HG03039 (cell line): ENCODE measurements around the gene S100A3.
"Not testable (repeated sequence)": the region's sequence is repeated elsewhere in the genome, so short reads cannot be mapped to it uniquely, and the experiment has no call there.

Source experiments
- ATAC-seq: cut with Tn5 transposase; IDR thresholded peaks from one replicate; pipeline ENCODE4 v1.9.1; 2021; ENCODE audit warnings: mild to moderate bottlenecking, moderate library complexity; ENCODE audit not compliant: unreplicated experiment

The S100A3 gene

DNA sequence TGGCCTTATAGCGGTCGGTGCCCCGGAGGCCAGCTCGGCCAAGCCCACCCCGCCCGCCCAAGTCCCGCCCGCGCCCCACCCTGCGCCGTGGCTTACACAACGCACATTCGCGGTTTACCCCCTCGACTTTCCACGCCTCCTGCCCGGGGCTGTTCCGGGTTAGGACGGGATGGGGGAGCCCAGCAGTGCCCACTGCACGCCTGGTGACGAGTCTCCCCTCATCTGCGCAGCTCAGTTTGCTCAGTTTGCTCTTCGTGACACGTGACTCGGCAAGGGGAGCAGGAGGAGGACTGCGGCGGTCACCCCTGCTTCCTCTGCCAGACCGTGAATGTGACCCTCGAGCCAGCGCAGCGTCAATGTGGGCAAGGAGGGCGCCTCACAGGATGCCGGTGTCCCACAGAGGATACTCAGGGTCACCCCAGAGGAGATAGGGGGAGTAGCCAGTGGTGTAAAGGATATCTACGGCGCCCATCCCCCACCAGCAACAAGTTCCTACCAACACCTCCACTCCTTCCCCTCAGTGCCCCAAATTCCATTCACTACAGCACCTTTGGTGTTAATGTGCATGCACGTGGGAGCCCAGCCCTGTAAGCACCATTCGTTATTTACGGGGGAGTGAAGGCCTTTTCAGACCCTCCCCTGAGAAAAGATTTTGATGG is 12.9 kb downstream of the S100A3 start:
- no peak for ATAC-seq

DNA sequence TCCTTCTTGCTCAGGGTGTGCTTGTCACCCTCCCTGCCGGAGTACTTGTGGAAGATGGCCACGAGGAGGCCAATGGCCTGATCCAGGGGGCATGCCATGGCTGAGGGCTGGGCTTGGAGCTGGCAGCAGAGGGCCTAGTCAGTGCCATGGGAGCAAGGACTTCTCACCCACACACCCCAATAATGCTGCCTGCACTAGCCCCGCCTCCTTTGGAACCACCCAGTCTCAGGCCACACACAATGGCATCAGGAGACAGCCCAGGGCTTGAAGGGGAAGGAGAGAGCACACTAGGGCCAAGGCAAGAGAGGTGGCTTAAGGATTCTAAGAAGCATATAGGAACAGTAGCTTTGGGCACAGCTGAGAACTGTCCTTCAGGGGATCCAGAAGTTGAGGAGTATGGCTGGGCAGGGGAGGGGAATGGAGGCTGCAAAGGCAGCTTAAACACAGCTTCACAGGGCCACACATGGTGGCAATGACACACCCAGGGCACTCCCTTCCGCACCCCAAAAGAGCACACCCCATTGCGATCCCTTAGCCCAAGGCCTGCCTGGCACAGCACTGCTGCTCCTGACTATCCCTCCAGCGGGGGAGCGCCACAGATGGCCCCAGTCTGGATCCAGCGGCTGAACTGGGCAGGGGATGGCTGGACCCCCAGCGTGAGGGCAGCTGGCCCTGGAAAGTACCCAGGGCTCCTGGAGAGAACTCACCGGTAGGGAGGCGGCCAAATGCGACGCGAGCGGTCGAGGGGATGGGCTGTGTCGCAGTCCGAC is 13.6 kb downstream of the S100A3 start, which contains the start of gene S100A6:
S100A6 (minus strand) TSS at position 750 of the 770 bp plus-strand sequence; CDS start at position 98, 652 bp downstream.
- no peak for ATAC-seq

DNA sequence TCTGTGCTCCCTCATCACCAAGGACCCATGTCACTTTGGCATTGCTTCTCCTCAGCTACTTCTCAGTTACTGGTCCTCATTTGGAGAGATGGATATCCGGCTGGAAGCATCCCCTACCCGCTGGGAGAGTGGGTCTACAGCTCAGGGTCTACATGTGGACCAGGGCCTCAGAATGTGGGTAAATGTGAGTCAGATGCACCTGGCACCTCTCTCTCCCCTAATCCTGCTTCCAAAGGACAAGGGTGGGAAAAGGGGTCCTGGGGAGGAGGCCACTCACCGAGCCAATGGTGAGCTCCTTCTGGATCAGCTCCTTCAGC is 14.2 kb downstream of the S100A3 start:
- no peak for ATAC-seq

DNA sequence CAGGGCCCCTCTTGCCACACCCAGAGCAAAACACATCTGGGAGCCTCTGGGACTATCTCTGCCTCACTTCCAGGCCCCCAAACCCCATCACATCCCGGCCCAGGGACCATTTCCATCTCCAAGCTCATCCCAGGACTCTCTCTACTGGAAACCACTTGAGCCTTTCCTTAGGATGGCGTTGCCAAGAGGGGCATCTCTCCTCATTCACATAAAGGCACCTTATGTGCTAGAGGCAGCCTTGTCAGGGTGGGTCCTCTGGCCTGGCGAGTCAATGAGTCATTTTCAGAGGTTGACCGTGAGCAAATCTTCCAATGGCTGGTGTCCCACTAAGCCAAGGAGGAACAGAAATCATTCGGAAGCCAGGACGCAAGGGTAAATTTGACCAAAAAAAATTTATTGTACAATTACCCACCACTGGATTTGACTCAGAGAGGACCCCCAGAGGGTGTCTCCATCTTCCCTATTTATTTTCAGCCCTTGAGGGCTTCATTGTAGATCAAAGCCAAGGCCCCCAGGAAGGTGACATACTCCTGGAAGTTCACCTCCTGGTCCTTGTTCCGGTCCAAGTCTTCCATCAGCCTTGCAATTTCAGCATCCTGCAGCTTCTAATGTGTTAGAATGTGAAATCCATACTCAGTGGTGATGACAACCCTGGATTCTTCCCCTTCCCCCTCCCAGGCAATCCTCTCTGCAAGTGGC is 14.7 kb downstream of the S100A3 start:
- ATAC-seq: no peak

DNA sequence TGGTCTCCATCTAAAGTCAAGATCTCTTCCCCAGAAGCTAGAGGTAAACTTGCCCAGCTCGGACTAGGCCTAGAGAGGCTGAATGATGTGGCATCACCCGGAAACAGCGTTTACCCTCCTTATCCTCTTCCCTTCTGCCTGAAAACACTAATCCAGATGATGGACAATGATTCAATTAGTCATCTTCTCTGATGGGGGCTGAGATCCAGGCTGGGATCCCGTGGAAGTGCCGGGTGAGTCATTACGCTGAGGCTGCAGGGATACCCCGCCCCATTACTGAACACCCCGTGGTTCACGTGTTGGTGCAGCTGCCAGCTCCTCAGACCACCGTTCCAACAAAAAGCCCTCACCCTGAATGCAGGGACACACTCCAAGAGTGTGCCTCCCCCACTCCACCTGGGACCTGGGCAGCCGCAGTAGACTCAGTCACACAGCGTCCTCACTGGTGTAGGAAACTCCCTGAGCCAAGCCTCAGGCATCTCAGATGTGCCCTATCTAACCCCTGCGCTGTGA is 15.3 kb downstream of the S100A3 start:
- ATAC-seq: no peak

DNA sequence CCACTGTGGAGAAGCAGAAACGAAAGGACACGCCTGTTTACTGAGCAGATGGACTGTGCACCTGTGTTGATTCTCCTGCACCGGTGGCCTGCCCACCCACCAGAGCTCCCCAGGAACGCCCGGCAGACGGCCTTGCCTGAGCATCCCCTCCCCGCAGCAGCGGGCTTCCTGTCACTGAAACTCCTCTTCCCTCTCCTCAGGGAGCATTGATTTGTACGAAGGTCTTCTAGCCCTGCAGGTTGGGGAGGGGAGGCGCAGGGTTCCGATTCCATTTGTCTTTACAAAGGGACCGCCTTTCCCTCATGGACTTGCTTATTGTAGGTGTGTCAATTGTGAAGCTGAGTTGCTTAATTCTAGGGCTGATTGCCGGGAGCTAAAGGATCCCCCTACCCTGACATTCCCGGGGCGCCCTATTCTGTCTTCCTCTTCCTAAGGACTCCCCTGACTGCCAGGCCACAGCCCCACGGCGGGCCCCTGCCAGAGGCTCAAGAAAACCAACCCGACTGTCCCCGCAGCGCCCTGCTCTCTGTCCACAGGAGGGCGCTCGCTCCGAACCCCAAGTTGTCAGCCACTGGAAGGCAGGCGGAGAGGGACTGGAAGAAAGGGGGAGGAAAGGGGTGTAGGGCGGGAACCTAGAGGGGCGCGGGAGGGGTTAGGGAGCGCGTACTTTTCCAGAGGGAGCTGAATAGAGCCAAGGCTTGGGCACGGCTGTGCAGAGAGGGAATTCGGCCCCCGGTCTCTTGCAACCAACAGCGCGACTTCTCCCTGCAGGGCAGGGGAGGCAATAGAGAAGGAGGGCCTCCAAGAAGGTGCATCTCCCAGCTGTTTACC is 16.1 kb downstream of the S100A3 start:
- ATAC-seq: no peak

DNA sequence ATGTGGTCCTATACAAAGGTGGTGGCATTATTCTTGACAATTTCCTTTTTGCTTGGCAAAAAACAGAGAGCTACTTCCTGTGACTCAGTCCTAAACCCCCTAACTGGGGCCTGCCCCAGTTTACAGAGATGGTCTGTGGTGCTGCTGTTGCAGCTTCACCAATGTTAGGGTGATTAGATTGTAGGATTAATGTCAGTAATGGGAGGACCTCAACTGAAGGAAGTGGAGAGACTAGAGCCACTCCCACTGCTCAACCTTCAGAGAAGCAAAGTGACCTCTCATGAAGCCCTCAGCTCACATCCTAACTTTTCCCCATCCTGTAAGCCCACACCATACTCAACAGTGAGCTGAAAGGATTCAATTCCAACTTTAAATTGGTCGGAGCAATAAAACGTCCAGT is 16.9 kb downstream of the S100A3 start:
- no peak for ATAC-seq

DNA sequence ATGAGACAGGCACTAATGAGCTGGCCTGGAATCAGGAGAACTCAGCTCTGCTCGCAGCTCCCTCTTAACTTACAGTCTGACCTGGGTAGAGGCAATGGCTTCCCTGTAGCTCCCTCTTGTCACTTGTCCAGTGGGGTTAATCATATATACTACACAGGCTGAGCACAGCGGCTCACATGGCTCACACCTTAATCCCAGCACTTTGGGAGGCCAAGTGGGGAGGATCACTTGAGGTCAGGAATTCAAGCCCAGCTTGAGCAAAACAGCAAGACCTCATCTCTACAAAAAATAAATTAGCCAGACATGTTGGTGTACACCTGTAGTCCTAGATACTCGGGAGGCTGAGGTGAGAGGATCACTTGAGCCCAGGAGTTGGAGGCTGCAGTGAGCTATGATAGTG is 17.4 kb downstream of the S100A3 start:
- ATAC-seq: no peak

DNA sequence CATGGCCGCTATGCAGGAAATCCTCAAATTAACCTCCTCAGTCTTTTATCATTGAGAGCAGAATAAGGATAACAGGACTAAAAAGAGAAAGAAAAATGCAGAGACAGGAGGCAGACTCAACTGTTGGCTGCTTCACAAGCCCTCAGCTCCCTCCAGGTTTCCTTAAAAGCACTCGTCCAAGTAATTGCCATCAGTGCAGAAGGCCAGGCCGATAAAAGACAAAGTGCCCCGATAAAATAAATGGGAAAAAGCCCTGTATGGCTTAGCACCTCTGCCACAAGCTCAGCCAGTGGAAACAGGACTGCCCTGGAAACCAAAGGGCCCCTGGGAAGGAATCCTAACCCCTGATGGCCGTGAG is 21.4 kb downstream of the S100A3 start:
- no peak for ATAC-seq

DNA sequence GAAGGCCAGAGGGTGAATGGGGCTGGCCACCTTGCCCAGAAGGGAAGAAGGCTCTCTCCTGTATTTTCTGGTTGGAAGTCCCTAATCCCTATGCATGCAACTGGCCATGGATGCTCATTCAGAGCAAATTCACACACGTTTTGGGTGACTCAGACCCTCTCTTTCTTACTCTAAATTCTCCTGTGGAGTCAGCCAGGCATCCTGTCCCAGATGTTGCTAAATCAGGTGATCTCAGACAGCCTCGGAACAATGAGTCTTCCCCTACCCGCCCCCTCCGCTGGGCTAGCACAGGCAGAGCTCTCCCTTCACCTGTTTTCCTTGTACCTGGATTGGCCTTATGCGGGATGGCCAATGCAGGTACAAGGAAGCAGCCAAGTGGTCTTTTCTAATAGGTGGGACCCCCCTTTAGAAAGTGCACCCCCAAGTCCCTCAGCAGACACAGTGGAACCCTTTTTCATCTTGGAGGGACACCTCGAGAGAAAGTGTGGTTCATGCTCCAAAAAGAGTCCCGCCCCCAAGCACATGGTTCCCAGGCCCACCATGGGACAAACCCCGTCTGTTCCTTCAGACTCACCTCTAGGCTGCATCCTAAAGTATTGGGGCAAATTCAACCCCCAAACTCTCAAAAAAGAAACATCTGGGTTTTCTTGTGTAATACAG is 21.9 kb downstream of the S100A3 start:
- no peak for ATAC-seq

DNA sequence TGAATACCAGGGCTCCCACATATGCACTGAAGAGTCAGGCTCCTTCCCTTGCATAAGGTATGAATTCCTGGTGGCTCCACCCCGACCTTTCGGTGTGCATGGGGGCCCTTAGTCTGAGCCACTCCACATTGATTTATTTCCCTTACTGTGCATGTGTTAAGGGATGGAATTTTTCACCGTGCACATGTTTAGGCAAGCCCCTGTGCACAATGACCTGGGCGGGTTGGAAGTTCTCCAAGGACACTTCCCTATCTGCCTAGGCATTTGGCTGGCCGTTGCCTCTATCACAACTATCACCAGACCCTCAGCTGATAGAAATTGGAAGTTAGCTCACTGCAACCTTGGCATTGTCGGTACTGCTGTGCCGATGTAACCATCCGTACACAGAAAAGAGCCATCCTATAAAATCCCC is 22.9 kb downstream of the S100A3 start:
- ATAC-seq: no peak

DNA sequence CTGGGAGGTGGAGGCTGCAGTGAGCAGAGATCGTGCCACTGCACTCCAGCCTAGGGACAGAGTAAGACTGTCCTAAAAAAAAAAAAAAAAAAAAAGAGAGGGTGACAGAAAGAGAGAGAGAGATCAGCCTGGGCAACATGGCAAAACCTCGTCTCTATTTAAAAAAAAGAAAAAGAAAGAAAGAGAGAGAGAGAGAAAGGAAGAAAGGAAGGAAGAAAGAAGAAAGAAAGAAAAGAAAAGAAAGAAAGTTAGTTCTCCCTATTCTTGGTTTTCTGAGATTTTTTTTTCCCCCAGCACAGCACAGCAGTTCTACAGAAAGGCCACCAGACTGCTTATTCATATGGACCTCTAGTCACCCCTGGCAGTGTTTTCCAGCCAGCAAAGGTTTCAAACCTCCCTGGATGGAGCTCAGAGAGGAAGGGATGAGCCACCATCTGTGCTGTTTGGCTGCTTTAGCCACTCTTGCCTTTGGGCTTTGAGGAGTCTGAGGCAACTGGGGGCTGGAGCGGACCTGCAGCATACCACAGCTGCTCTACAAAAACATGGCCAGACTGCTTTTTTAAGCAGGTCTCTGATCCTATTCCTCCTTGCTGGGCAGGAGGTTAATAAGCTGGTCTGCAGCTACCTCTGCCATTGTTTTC is 23.9 kb downstream of the S100A3 start:
- ATAC-seq: no peak

DNA sequence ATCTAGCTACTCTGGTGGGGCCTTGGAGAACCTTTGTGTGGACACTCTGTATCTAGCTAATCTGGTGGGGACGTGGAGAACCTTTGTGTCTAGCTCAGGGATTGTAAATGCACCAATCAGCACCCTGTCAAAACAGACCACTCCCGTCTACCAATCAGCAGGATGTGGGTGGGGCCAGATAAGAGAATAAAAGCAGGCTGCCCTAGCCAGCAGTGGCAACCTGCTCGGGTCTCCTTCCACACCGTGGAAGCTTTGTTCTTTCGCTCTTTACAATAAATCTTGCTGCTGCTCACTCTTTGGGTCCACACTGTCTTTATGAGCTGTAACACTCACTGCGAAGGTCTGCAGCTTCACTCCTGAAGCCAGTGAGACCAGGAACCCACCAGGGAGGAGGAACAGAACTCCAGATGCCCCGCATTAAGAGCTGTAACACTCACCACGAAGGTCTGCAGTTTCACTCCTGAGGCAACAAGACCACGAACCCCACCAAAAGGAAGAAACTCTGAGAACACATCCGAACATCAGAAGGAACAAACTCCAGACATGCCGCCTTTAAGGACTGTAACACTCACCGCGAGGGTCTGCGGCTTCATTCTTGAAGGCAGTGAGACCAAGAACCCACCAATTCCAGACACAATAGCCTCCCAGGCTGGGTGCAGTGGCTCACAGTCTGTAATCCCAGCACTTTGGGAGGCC is 26.6 kb downstream of the S100A3 start:
- not testable (repeated sequence) for ATAC-seq

DNA sequence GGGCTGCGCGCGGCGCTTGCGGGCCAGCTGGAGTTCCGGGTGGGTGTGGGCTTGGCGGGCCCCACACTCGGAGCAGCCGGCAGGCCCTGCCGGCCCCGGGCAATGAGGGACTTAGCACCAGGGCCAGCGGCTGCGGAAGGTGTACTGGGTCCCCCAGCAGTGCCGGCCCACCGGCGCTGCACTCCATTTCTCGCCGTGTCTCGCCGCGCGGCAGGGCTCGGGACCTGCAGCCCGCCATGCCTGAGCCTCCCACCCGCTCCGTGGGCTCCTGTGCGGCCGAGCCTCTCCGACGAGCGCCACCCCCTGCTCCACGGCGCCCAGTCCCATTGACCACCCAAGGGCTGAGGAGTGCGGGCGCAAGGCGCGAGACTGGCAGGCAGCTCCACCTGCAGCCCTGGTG is 27.2 kb downstream of the S100A3 start:
- ATAC-seq: not testable (repeated sequence)

DNA sequence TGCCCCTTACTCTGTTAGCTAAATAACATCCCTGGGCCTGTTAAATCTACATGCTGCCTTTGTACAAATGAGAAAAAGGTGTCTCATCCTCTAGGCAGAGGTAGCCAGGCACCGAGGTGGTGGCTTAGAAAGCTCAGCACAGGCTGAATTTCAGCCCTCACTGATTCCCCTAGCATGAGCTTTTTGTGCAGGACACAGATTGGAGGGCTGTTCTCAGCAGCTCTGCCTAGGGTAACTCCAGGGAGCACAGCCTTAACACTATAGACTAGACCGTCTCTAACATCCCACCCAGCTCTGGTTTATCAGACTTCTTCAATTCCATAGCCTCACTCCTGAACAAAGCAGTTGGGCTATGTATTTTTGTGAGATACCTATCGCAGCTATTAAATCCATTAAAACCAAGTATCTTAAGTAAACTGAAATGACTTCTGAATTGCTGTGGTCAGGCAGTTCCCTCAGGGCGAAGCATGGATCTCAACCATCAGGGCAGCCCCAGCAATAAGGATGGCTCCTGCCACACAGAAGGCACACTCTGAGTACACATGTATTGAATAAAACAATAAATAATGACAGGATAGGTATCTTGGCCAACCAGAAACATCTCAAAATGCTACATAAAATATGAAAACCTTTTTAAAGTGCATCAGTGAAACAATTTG is 28.1 kb downstream of the S100A3 start:
- ATAC-seq: no peak

DNA sequence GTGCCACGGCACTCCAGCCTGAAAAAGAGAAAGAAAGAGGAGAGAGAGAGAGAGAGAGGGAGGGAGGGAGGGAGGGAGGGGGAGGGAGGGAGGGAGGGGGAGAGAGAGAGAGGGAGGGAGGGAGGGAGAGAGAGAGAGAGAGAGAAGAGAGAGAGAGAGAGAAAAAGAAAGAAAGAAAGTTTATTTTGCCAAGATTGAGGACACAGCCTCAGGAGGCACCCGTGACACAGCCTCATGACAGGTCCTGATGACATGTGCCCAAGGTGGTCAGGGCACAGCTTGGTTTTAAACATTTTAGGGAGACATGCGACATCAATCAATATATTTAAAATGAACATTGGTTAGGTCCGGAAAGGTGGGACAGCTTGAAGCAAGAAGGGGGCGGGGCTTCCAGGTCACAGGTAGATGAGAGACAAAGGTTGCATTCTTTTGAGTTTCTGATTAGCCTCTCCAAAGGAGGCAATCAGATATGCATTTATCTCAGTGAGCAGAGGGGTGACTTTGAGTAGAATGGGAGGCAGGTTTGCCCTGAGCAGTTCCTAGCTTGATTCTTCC is 28.8 kb downstream of the S100A3 start:
- not testable (repeated sequence) for ATAC-seq

DNA sequence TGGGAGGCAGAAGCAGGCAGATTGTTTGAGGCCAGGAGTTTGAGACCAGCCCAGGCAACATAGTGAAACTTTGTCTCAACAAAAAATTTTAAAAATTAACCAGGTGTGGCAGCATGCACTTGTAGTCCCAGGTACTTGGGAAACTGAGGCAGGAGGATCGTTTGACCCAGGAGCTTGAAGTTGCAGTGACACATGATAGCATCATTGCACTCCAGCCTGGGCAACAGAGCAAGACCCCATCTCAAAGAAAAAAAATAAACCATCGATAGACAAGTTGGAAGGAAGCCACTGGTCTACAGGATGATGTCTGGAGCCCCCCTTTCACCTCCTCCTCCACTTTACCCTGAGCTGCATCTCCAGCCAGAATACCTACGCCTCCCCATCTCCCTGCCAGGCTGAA is 29.8 kb downstream of the S100A3 start:
- no peak for ATAC-seq
